NCI-H510A treated with DMSO at 0.1 percent for 48 hours (cell line): Measurements from ENCODE around the gene ARHGAP24.
"Not testable (repeated sequence)": the region's sequence is repeated elsewhere in the genome, so short reads cannot be mapped to it uniquely, and the experiment has no call there.

Experiments
- DNase-seq: peaks from one replicate; lab custom pipeline; 2025; lab: John Stamatoyannopoulos, UW

The ARHGAP24 gene

GRCh38 chr4:85818700-85819099 is 343.8 kb downstream of the ARHGAP24 start:
- no peak for DNase-seq

GRCh38 chr4:85820101-85820500 is 345.2 kb downstream of the ARHGAP24 start:
- not testable (repeated sequence) for DNase-seq

- no peak for DNase-seq
These were observed 346.9 kb downstream of the ARHGAP24 start for GRCh38 chr4:85821688-85822455.

GRCh38 chr4:85823295-85823694 is 348.3 kb downstream of the ARHGAP24 start:
- DNase-seq: no peak

- no peak for DNase-seq
These were observed 349.4 kb downstream of the ARHGAP24 start for GRCh38 chr4:85824166-85824945.

- DNase-seq: peak; percentile 16
These were observed 351.2 kb downstream of the ARHGAP24 start for GRCh38 chr4:85826060-85826678.

- peak; percentile 65 for DNase-seq
These were observed 353.3 kb downstream of the ARHGAP24 start for GRCh38 chr4:85828027-85828890.

- no peak for DNase-seq
These were observed 354.5 kb downstream of the ARHGAP24 start for GRCh38 chr4:85829276-85830051.

GRCh38 chr4:85831647-85832046 is 356.7 kb downstream of the ARHGAP24 start:
- no peak for DNase-seq

- no peak for DNase-seq
These were observed 358.4 kb downstream of the ARHGAP24 start for GRCh38 chr4:85833302-85833701.

- DNase-seq: no peak
These were observed 360.0 kb downstream of the ARHGAP24 start for GRCh38 chr4:85834934-85835333.

- no peak for DNase-seq
These were observed 361.9 kb downstream of the ARHGAP24 start for GRCh38 chr4:85836588-85837438.

- DNase-seq: no peak
These were observed 362.4 kb downstream of the ARHGAP24 start for GRCh38 chr4:85837439-85837733.

- not testable (repeated sequence) for DNase-seq
These were observed 365.1 kb downstream of the ARHGAP24 start for GRCh38 chr4:85839981-85840451.

GRCh38 chr4:85842540-85842939 is 367.6 kb downstream of the ARHGAP24 start:
- DNase-seq: no peak

GRCh38 chr4:85853740-85854139 is 378.8 kb downstream of the ARHGAP24 start:
- DNase-seq: not testable (repeated sequence)

- DNase-seq: no peak
These were observed 379.6 kb downstream of the ARHGAP24 start for GRCh38 chr4:85854546-85854945.

- DNase-seq: no peak
These were observed 385.3 kb downstream of the ARHGAP24 start for GRCh38 chr4:85860066-85860740.

GRCh38 chr4:85861064-85861765 is 386.3 kb downstream of the ARHGAP24 start:
- peak; percentile 79 for DNase-seq
